ENCODE data around the gene XIRP2.
"Not testable (repeated sequence)": the region's sequence is repeated elsewhere in the genome, so short reads cannot be mapped to it uniquely, and the experiment has no call there.

XIRP2 gene

GRCh38 chr2:166934817-166935216 is 46.5 kb downstream of the XIRP2 start:
- DNase-seq = no peak

- no peak for DNase-seq
Measured at GRCh38 chr2:166942377-166942776, 54.1 kb downstream of the XIRP2 start.

DNA sequence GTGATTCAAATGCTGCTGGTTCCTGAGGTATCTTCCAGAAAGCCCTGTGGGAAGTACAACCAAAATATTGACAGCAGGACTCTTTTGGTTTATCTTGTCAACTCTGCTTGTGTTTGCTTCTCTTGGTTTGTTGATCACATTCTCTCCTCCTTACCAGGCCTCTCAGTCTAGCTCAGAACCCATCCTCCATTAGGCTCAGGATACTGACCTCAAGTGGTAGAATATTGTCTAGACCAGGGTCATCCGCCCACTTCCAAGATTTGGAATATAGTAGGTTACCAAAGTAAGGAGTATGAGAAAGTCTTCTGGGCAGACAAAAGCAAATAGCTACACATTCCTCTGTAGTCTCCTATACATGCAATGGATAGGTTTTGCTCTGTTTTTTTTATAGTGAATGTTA is 56.6 kb downstream of the XIRP2 start:
- DNase-seq = no peak

DNA sequence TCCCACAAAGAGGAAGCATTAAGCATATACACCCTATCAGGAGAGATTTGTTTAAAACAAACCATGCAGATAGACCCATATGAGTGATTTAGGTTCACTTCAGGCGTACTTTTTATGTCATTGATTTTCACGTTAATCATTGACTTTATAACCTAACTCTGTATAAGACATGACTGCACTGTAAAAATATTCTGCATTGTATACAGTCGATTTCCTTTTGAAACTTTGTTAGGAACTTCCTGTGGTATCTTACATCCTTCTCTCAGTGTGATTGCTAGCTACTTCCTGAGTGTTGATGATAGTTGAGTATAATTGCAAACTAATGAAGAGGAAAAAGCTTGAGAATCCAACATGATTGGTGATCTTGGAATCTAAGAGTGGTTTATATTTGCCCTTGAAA is 69.4 kb downstream of the XIRP2 start:
- DNase-seq = no peak

- DNase-seq = no peak
Measured at GRCh38 chr2:166958986-166959481, 70.8 kb downstream of the XIRP2 start.

DNA sequence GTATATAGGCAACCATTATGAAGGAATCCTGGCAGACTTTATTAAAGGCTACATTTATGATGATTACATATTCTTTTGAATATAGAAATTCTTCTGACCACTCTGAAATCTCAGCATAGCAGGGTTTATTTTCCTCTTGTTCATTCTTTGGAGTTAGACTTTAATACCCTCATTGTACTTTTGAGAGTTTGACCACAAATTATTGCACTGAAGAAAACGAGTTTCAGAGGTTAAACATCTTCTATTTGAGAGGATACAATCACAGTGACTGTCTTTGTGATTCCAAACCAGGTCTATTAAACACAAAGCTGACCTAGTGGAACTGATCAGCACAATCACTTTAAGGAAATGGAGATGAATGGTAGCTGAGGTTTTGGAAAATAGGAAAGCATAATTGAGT is 71.3 kb downstream of the XIRP2 start:
- DNase-seq = no peak

DNA sequence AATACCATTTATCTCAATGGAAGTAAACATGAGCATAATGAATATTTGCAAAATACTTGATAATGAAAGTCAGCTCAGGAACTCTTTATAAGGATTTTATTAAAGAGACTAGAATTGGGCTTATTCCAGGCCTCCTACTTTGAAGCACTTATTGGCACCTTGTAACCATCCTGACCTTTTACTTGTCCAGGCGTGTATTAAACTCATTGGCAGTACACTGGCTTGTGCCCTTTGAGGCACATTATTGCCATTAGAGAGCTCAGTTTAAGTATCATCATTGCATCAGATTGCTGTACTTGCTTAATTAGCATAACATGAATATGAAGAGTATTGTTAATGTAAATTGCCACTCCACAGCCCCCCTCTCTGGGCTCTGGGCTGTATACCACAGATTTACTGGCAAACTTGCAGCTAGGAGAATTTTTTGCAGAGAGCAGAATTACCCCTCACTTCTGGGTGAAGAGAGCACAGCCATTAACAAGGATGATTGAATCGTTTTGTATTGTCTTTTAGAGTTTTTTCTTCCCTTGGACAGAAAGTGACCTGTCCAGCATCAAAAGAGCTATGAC is 72.5 kb downstream of the XIRP2 start:
- no peak for DNase-seq

GRCh38 chr2:166961933-166962332 is 73.7 kb downstream of the XIRP2 start:
- no peak for DNase-seq

DNA sequence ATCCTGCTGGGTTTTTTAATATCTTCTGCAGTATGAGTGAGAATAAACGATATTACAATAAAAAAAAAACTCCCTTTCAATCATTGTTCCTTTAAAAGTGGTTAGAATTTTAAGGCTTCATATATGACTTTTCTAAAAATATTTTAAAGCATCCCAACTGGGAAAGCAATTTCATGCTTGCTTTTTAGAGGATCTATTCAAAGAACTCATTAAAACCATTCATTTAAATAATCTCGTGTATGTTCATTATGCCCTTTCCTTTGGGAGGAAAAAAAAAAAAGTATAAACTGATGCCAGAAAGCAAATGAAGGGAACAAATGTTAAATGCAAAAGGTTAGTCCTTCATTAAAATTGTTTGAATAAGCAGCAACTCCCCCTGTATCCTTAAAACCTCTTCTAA is 81.2 kb downstream of the XIRP2 start:
- DNase-seq = no peak

DNA sequence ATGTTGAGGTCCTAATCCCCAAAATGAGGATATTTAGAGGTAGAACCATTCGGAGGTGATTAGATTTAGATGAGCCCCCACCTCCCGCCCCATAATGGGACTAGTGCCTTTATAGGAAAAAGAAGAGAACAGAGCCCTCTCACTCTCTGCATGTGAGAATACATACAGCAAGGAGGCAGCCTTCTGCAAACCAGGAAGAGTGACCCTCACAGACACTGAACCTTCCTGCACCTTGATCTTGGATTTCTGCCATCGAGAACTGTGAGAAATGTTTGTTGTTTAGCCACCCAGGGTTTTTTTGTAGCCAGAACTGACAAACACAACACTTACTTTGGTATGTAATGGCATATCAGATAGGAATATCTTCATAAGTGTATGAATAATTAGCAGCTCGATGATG is 83.7 kb downstream of the XIRP2 start:
- DNase-seq = no peak

DNA sequence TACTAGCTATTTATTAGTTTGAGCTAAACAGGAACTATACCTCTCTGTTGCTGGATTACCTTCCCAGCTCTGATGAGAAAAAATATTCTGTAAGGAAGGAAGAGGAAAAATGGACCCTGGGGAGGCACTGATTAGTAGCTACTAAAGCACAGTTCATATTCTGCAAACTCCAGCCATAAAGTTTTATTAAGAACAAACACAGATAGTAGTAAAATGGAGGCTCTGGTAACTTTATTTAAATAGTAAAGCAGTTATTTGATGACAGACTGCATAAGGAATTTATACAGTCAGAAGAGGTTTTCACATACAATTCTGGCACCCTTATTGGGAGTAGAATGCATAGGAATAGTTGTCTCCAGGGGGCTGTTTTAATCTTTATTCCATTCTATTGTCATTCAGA is 84.1 kb downstream of the XIRP2 start:
- DNase-seq = no peak

DNA sequence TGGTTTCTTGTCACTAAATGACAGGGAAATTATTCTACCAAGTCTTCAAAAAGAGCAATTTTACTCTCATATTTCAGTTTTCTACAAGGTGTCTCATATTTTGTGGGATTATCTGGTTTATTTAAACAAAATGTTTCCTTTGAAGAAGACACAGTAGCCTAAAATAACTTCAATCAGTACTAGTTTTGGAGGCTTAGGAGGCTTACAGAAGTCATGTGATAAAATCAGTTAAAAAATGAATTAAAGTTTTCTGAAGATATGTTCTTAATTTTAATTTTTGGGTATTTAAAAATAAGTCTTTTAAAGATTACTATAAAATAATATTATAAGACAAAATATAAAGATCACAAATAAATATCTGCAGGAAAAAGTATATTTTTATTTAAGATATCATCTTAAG is 95.9 kb downstream of the XIRP2 start:
- no peak for DNase-seq

DNA sequence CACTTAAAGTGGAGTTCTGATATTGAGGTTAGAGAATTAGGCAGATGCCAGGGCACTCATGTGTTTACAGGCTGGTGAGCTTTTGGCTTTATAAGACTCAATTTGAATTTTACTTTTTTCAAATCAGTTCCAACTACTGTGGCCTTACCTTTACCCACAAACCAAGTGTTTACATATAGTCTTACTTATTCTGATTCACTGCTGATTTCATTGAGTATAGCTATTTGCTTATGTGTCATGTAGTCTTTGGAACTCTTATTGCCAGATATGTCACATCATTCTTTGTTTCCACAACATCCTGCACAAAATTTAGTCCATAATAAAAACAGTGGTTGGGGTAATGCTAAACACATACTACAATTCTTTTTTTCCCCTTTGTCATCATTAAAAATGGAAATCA is 96.5 kb downstream of the XIRP2 start:
- DNase-seq = no peak

- DNase-seq = no peak
Measured at GRCh38 chr2:166994588-166995336, 106.5 kb downstream of the XIRP2 start.

DNA sequence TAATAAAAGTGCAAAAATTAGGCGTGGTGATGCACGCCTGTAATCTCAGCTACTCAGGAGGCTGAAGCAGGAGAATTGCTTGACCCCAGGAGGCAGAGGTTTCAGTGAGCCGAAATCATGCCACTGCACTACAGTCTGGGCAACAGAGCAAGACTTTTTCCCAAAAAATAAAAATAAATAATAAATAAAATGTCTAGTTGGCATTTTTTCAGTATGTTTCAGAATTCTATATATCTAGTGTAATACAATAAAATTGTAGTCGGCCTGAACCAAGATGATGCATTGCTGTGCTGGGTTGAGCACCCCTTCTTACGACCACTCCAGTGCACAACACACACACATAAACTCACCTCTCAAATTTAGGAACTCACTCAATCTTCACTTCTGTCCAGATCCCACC is 108.2 kb downstream of the XIRP2 start:
- no peak for DNase-seq

GRCh38 chr2:167001165-167001564 is 112.9 kb downstream of the XIRP2 start:
- no peak for DNase-seq

GRCh38 chr2:167005096-167005495 is 116.8 kb downstream of the XIRP2 start:
- no peak for DNase-seq

DNA sequence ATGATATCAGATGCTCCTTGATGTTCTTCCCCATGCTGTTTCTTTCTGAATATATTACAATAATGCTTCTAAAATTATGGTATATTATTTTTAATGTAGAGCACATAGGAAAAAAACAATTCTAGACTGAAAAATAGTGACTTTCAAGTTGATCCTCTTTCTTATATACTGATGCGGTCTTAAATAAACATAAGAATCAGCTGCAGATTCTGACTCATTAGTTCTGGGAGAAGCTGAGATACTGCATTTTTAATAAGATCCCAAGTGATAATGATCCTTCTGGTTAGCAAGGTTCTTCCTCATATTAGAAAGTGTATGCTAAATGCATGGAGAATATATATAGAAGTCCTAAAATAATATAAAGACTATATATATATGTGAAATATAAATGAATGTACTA is 124.9 kb downstream of the XIRP2 start:
- DNase-seq = no peak

- no peak for DNase-seq
Measured at GRCh38 chr2:167015806-167016205, 127.5 kb downstream of the XIRP2 start.

DNA sequence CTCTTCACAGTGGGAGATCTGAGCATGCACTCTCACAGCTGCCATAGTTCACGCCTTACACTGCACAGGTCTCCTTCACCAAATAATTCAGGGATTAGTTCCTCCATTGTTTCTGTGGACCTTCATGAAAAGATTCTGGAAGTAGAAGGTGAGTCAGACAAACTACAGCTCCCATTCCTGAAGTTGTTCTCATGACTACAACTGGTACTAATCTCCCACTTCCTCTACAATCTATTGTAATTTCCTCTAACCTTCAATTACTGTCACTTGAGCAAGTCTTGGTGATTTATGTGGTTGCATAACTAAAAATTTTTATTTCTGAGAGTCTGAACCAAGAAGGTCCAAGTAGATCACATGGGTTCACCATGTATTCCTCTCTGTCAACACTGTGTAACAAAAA is 128.7 kb downstream of the XIRP2 start:
- DNase-seq = no peak

DNA sequence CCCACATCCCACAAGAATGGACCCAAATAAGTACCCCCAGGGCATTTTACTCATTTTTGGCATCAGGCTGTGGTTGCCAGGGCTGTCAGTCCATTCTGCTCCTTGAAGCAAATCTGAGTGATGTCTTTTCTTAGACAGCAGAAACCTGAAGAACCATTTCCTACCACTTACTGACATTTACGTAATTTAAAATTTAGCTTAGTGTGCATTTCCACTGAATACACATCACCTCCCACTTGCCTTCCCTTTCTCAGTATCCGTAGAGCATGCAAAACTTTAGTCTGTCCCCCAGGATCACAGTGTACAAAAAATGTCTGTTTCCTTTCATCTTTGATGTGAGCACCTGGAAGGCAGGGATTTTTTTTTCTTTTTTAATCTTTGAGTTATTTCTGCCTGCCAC is 130.3 kb downstream of the XIRP2 start:
- DNase-seq = no peak

DNA sequence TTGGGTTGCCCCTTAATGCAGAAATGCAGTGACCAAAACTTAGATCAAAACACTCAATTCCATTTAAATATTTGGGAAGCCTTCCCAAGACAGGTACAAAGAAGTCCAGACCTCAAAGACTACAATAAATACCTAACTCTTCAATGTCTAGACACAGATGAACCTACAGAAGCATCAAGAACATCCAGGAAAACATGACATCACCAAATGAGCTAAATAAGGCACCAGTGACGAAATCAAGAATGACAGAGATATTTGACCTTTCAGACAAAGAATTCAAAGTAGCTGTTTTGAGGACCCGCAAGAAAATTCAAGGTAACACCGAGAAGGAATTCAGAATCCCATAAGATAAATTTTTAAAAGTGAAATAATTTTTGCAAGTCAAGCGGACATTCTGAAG is 140.2 kb downstream of the XIRP2 start:
- DNase-seq = no peak

DNA sequence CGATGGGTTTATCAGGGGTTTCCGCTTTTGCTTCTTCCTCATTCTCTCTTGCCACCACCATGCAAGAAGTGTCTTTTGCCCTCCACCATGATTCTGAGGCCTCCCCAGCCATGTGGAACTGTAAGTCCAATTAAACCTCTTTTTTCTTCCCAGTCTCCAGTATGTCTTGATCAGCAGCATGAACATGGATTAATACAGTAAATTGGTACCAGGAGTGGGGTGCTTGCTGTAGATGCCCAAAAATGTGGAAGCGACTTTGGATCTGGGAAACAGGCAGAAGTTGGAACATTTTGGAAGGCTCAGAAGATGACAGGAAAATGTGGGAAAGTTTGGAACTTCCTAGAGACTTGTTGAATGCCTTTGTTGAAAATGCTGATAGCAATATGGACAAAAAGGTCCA is 146.7 kb downstream of the XIRP2 start:
- DNase-seq = not testable (repeated sequence)

GRCh38 chr2:167048829-167049228 is 160.5 kb downstream of the XIRP2 start:
- no peak for DNase-seq

DNA sequence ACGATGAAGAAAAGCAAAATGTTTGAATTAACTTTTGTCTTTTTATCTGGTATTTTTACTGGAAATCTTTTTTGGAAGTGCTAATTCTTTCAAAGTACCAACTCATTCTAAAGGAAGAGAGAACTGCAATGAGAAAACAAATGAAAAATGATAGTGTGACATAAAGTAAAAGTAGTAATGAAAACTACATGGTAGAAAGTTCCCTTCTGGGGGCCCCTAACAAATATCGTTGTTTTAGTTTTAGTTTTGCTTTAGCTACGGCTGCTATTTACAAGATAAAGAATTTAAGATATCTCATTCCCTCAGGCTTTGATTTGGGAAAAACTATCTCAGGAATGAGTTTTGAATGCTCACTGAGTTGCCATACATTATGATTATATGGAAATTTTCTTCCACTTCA is 161.4 kb downstream of the XIRP2 start:
- DNase-seq = no peak

All from fibroblast of skin of right biceps (primary cell).